Amygdala (tissue), 56 donors: Measurements from ENCODE around the gene CTNNA2.
A peak's percentile ranks its signal among the peaks of the same experiment; 100 is the strongest.
"Not testable (repeated sequence)": the region's sequence is repeated elsewhere in the genome, so short reads cannot be mapped to it uniquely, and the experiment has no call there.

Experiments used
- DNase-seq, 56 donors: peaks; one replicate each; lab custom pipeline; 2025; lab: John Stamatoyannopoulos, UW

CTNNA2 gene

GRCh38 chr2:80061881-80062280, 549.0 kb downstream of the CTNNA2 start:
- no peak for DNase-seq

- no peak for DNase-seq
Measured at GRCh38 chr2:80062298-80062697, 549.4 kb downstream of the CTNNA2 start.

DNA sequence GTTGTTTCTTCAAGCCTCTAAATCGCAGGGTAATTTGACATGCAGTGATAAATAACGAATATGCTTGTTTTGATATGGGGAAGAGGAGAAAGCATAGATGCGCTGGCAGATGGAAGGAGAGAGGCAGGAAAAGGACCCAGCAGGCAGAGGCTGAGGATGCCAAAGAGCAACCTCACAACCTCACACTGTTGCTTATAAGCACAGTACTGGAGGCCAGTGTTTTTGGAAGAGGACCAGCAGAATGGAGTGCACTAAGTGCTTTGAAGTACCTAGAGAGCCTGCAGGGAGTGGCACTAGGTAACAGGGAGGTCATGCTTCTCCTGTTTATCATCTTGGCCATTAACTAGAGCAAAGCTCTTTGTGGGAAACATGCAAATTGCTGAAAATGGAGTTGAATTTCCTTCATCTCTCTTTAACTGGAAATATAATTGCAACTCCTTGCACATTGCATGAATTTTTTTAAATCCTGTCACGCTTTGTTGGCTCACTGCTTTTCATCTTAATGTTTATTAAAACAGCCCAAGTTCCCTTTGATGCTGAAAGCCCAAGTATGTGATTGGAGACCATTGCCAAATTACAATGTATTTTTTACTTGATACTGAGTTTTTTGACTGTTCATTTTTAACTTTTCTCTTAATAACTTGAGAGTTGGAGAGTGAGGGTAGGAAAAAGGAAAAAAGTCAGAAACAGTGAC, 555.3 kb downstream of the CTNNA2 start:
- DNase-seq: no peak

- no peak for DNase-seq
Measured at GRCh38 chr2:80070587-80070986, 557.7 kb downstream of the CTNNA2 start.

GRCh38 chr2:80071941-80072340, 559.1 kb downstream of the CTNNA2 start:
- no peak for DNase-seq

GRCh38 chr2:80073134-80073561, 560.3 kb downstream of the CTNNA2 start:
- DNase-seq: peak in 29 of 56 donors; percentile 5 to 62 (median 19)

GRCh38 chr2:80074321-80075070, 561.6 kb downstream of the CTNNA2 start:
- DNase-seq: no peak

- no peak for DNase-seq
Measured at GRCh38 chr2:80075719-80076118, 562.9 kb downstream of the CTNNA2 start.

DNA sequence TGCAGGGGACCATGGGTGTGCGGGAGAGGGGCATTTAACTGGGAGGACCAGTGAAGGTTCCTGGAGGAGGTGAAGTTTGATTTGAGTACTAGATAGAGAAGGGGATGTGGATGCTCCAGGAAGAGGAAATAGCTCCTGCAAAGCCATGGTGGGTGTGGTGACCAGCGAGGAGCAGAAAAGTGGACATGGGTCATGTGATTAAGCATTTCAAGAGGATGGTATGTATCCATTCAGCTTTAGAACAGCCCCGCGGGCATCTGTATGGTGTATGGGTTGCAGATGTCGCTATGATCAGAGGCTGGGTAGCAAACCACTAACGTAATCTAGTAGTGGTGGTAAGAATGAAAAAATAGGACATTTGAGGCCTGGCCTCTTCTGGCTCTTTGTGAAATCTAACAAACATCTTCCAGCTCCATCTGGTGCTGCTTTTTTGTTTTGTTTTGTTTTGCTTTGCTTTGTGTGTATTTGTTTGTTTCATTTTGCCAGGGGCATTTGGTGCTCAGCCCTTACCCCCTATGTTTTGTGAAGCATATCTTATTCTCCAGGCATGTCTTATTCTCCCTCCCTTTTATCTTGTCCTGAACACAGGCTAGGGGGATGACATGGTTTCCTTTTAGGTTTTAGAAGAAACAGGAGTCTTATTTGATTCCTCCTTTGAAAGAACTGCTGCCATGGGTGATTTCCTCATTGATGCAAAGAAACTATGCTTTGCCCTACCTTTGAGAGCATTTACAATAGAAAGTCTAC, 565.6 kb downstream of the CTNNA2 start:
- no peak for DNase-seq

DNA sequence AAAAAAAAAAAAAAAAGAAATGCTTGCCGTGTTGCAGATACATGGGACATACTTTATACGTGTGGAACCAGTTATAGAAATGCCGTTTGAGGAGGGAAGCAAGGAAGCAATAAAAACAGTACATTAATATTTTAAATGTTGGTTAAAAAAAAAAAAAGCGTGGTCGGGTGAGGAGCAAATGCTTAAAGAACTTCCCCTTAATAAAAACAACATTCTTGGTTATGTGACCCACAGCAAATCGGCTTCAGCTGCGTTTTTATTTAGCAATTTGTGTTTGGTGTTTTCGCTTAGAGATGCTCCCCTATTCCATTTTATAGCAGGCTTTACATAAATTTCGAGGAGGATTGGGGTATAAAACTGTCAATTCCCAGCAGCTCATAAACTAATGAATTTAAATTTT, 568.1 kb downstream of the CTNNA2 start:
- no peak for DNase-seq

GRCh38 chr2:80086831-80087230, 574.0 kb downstream of the CTNNA2 start:
- DNase-seq: peak in 1 of 56 donors; percentile 8

DNA sequence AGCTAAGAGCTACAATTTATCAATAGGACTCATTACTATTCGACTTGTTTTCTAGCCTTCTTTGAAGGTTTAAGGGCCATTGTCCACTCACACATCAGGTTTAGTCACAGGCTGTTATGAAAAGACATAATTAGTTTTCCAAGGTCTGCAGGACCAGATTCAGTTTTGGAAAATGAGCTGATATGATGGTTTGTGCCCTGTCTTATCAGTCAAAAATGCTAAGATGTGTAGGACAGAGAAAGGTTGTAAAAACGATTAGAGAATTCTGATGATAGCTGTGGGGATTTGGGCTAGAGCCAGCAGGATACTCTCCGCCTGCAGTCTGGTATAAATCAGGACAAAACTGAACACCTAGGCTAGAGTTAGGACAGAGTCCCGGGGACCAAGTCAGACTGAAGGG, 578.4 kb downstream of the CTNNA2 start:
- no peak for DNase-seq

DNA sequence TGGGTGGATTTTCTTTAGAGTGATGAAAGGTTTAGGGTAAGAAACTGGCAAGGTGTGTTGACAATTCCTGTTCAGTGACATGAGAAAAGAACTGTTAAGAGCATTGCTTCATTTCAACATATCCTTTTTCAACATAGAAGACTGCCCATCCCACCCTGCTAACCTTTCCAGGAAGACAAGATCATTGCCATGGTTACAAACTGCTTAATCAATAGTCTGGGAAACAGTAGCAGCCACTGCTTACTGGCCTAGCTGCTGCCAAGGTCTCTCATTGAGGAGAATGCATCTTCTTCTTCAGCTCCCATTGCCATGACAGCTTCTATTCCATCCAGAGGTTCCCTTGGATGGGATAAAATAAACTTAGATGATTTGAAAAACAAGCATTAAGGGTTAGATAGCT, 579.6 kb downstream of the CTNNA2 start:
- DNase-seq: no peak

DNA sequence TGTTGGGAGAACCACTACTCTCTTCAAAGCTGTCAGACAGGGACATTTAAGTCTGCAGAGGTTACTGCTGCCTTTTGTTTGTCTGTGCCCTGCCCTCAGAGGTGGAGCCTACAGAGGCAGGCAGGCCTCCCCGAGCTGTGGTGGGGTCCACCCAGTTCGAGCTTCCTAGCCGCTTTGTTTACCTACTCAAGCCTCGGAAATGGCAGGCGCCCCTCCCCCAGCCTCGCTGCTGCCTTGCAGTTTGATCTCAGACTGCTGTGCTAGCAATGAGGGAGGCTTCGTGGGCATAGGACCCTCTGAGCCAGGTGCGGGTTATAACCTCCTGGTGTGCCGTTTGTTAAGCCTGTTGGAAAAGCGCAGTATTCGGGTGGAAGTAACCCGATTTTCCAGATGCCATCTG, 585.7 kb downstream of the CTNNA2 start:
- not testable (repeated sequence) for DNase-seq

DNA sequence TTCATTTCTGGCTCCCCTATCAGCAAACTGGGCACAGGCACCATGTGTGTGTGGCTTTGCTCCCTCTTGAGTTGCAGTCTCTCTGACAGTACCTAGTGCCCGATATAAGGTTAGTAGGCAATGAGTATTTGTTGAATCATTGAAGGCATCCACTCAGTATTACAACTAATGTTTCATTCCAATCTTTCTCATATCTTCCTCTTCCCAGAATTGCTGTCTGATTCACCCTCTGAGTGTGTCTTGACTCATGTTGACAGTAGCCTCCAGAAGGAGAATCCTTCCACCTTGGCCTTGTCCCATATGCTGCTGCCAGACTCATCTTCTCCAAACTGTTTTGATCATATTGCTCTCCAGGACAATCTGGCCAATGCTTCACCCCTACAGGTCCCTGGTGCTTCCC, 589.2 kb downstream of the CTNNA2 start:
- DNase-seq: no peak

DNA sequence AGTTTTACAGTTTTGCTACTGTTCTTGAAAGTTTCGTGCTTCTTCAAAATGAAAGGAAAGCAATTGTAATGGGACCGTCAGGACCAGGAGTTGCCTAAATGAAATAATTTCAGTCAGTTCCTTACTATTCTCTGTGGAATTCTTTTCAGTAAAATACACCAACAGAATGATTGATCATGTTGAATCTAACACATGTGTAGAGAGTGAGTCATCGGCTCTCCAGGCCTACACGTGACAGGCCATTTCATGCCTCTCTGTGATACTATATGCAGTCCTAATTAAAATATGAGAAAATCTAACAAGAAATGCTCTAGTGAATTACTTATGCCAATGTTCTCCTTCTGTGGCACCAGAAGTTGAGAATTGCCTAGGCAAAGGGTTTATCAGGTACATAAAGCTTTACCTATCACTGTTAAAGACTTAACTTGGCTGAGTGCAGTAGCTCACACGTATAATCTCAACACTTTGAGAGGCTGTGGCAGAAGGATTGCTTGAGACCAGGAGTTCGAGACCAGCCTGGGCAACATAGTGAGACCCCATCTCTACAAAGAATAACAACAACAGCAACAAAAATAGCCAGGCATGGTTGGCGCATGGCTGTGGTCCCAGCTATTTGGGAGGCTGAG, 592.3 kb downstream of the CTNNA2 start:
- no peak for DNase-seq

- no peak for DNase-seq
Measured at GRCh38 chr2:80111185-80111584, 598.3 kb downstream of the CTNNA2 start.

DNA sequence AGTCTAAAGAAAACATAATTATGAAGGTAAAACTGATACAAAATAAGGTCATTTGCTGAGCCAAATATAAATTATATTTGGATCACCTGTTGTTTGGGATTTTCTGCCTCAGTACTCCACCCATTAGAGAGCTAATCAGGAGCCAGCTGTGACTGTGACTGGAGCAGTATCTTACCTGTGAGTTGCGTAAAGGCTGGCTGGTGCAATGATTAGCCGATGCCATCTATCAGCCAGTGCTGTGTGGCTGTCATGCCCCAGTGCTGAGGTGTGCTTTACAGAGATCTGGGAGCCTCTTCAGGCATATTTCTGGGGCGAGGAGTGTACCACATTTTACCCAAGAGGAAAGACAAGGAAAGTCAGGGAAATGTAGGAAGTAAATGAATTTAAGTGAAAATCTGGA, 599.9 kb downstream of the CTNNA2 start:
- no peak for DNase-seq

DNA sequence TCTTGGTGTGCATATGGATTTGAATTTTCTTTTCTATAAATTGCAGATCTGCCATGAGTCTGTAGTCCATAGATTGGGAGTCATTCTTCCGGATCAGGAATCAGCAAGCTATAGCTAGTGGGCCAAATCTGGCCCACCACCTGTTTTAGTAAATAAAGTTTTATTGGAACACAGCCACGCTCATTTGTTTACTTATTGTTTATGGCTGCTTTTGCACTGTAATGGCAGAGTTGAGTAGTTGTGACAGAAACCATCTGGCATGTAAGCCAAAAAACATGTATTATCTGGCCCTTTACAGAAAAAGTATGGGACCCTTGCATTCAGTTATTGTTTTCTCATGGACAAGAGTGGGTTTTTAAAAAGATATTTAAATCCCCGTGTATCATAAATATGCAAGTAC, 600.5 kb downstream of the CTNNA2 start:
- DNase-seq: no peak

DNA sequence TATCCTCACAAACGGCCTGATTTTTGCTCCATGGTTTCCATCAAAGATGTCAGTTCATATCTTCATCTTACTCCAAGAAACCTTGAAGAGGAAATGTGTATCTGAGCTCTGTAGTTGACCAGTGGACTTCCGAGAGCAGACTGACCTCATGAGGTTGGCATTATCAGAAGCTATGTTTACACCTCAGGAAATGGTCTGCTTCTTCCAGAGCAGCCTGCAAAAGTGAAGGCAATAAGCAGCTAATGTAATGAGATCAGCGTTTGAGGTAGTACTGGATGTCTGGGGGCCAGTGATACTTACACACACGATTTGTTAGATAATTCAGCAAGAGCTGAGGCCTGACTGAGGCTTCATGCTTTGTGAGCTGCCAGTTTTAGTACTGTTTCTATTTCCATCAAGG, 602.0 kb downstream of the CTNNA2 start:
- DNase-seq: no peak

GRCh38 chr2:80117401-80117800, 604.5 kb downstream of the CTNNA2 start:
- peak in 5 of 56 donors; percentile 6 to 34 (median 13) for DNase-seq
